Transverse colon (tissue), 4 donors: ENCODE results near the gene LRP3. TPM values are rescaled to one million over a fixed set of nuclear protein-coding genes. Genes with fewer than 3 reads are reported as not detected.

ENCODE experiments used
- DNase-seq: peaks from one replicate; pipeline ENCODE4 v3.0.0-alpha.2; 2019
- H3K27ac ChIP-seq, 4 donors: fragments of 200-600 bp; sonication (generic); 2 replicates each; pipeline ENCODE4 v1.5.1; 2016 to 2018; ENCODE audit warnings: inconsistent platforms in 4 of 4
- H3K27me3 ChIP-seq: fragments of 200-600 bp; sonication (generic); 2 replicates; pipeline ENCODE4 v1.5.1; 2017; ENCODE audit warnings: inconsistent platforms
- H3K36me3 ChIP-seq, 4 donors: fragments of 200-600 bp; sonication (generic); 2 replicates each; pipeline ENCODE4 v1.5.1; 2017 to 2019; ENCODE audit warnings: inconsistent platforms in 4 of 4
- H3K4me1 ChIP-seq, 4 donors: fragments of 200-600 bp; sonication (generic); 2 replicates each; pipeline ENCODE4 v1.5.1; 2017 to 2020; ENCODE audit warnings: inconsistent platforms in 4 of 4
- H3K4me3 ChIP-seq, 4 donors: fragments of 200-600 bp; sonication (generic); 1 replicate in 1 of 4; 2 replicates in 3 of 4; pipeline versions ENCODE4 v1.5.1 to v1.6.1; 2017 to 2019; ENCODE audit warnings: inconsistent platforms in 4 of 4
- H3K9me3 ChIP-seq, 2 donors: fragments of 200-600 bp; sonication (generic); 2 replicates each; pipeline ENCODE4 v1.5.1; 2017 to 2019; ENCODE audit warnings: inconsistent platforms in 2 of 2
- CTCF ChIP-seq, 5 experiments: fragments of 200-600 bp in 3 of 5; fragments of 450-650 bp in 2 of 5; sonication (generic) in 3 of 5; IDR thresholded peaks; 1 replicate in 2 of 5; 2 replicates in 3 of 5; pipeline ENCODE4 v1.5.1; 2016 to 2017; ENCODE audit warnings: antibody characterized with exemption in 5 of 5, inconsistent platforms in 3 of 5, mild to moderate bottlenecking in 2 of 5, moderate library complexity in 1 of 5
- EP300 ChIP-seq: sonication (generic); formaldehyde crosslinking; IDR thresholded peaks from one replicate; pipeline ENCODE4 v1.6.1; 2017; ENCODE audit warnings: antibody characterized with exemption, low read depth
- POLR2A ChIP-seq: fragments of 450-650 bp; IDR thresholded peaks from one replicate; pipeline ENCODE4 v1.6.1; 2016; ENCODE audit warnings: antibody characterized with exemption, mild to moderate bottlenecking, moderate library complexity
- POLR2AphosphoS5 ChIP-seq, 3 donors: sonication (generic); formaldehyde crosslinking; IDR thresholded peaks; one replicate each; pipeline ENCODE4 v1.6.1; 2016; ENCODE audit warnings: antibody characterized with exemption in 3 of 3
- WGBS, 2 donors: methylation state at CpG; one replicate each; pipeline ENCODE4 v1.1.5; 2018; ENCODE audit warnings: low coverage in 1 of 2; 5-methylcytosine and 5-hydroxymethylcytosine counted together
- in situ Hi-C, 4 donors: fragments of 200-750 bp; cut with MboI; loops; one replicate each; pipeline versions ENCODE4 v1.15.0 to v1.15.1; 2017; ENCODE audit warnings: low sequenced_read_pairs in 3 of 4, low pct_ligation_motif_present in 1 of 4, low pct_unique_long_range_greater_than_20kb in 1 of 4
- intact Hi-C: fragments of 100-400 bp; cut with DNase I; formaldehyde crosslinking; loops from one replicate; pipeline ENCODE4 v1.15.1; 2023; ENCODE audit warnings: low total_unique reads
- total RNA-seq, 4 donors: library from RNA; depleted of rRNA; stranded (reverse); fragments of >200 nt; gene quantifications; one replicate each; pipeline ENCODE4 v1.1.0, GENCODE V29; 2016

Gene LRP3
- total RNA-seq, result 10 to 100 TPM; 12.5 to 23.6 (median 17.1) TPM

GRCh38 chr19:33193865-33194362 lies at the start of gene LRP3:
Gene LRP3, plus strand, starts transcription at chr19:33194330. Its CDS starts 456 bp downstream, at chr19:33194786.
- Histone ChIP-seq H3K27me3 (peaks cover 19% of the 10 kb centered on the region), H3K9me3 (no peaks in the 10 kb centered on the region), H3K4me1 (peaks cover 0 to 13% (median 11%) of the 10 kb centered on the region in 4 donors), H3K4me3 (peak within 1 kb of the TSS; percentile 67 to 79 (median 70)), H3K27ac (peak within 1 kb of the TSS; percentile 50 to 74 (median 64)), H3K36me3 (no peaks in the 10 kb centered on the region)
- in situ Hi-C loops, result no loop called here
- intact Hi-C loops, result no loop called here
- 6% methylated on average over 40 of the region's 50 CpGs; no CpG with 5 or more reads in 1 of the 2 donors for WGBS, 2 donors
- DNase-seq, result peak; percentile 26
- TF ChIP-seq POLR2A, result no peak
- TF ChIP-seq EP300, result no peak
- no peak for TF ChIP-seq CTCF (IDR thresholded peaks at IDR 0.05)
- TF ChIP-seq POLR2AphosphoS5 (IDR thresholded peaks at IDR 0.05), result no peak

GRCh38 chr19:33146209-33146608 lies 47.9 kb upstream of the LRP3 start:
- 81% methylated on average over 9 of the region's 9 CpGs; no CpG with 5 or more reads in 1 of the 2 donors for WGBS, 2 donors

GRCh38 chr19:33147538-33147937 lies 46.6 kb upstream of the LRP3 start:
- TF ChIP-seq CTCF (IDR thresholded peaks at IDR 0.05), result no peak
- TF ChIP-seq EP300, result no peak
- TF ChIP-seq POLR2AphosphoS5 (IDR thresholded peaks at IDR 0.05), result no peak
- TF ChIP-seq POLR2A, result no peak
- Histone ChIP-seq H3K27ac (no peak overlapping the region), H3K4me1 (peaks cover 0 to 5% (median 0%) of the 10 kb centered on the region in 4 donors), H3K36me3 (no peaks in the 10 kb centered on the region), H3K9me3 (no peaks in the 10 kb centered on the region), H3K27me3 (no peaks in the 10 kb centered on the region), H3K4me3 (no peak overlapping the region)
- intact Hi-C loops, result no loop called here
- WGBS, 2 donors, result 85% methylated on average over 6 of the region's 6 CpGs; no CpG with 5 or more reads in 1 of the 2 donors
- in situ Hi-C loops, result no loop called here
- DNase-seq, result no peak

More at GRCh38 chr19:33146209-33146608, 47.9 kb upstream of the LRP3 start:
- Histone ChIP-seq H3K4me3 (no peak overlapping the region), H3K9me3 (no peaks in the 10 kb centered on the region), H3K4me1 (peaks cover 0 to 5% (median 0%) of the 10 kb centered on the region in 4 donors), H3K27me3 (no peaks in the 10 kb centered on the region), H3K36me3 (no peaks in the 10 kb centered on the region), H3K27ac (no peak overlapping the region)
- intact Hi-C loops (no loop called here), in situ Hi-C loops (no loop called here)
- TF ChIP-seq POLR2AphosphoS5 (IDR thresholded peaks at IDR 0.05) (no peak), POLR2A (no peak), EP300 (no peak), CTCF (IDR thresholded peaks at IDR 0.05) (no peak)
- no peak for DNase-seq

GRCh38 chr19:33150852-33151518 lies 43.1 kb upstream of the LRP3 start:
- Histone ChIP-seq H3K27ac (no peak overlapping the region), H3K4me1 (no peaks in the 10 kb centered on the region), H3K27me3 (no peaks in the 10 kb centered on the region), H3K9me3 (no peaks in the 10 kb centered on the region), H3K36me3 (no peaks in the 10 kb centered on the region), H3K4me3 (no peak overlapping the region)
- in situ Hi-C loops, result no loop called here
- TF ChIP-seq EP300 (no peak), CTCF (IDR thresholded peaks at IDR 0.05) (no peak), POLR2AphosphoS5 (IDR thresholded peaks at IDR 0.05) (no peak), POLR2A (no peak)
- intact Hi-C loops, result no loop called here
- WGBS, 2 donors, result 68% methylated on average over 14 of the region's 14 CpGs; no CpG with 5 or more reads in 1 of the 2 donors
- no peak for DNase-seq
